DND-41 (cell line): ENCODE measurements around the gene PAFAH1B2.

Experiments used
- ATAC-seq: fragments of 200-7000 bp; cut with Tn5 transposase; 3 replicates; pipeline ENCODE4 v1.9.1; 2021; ENCODE audit warnings: low read depth; ENCODE audit not compliant: insufficient read depth
- DNase-seq: peaks from one replicate; pipeline ENCODE4 v3.0.0-alpha.2; 2020
- H2AFZ ChIP-seq: 2 replicates; pipeline ENCODE4 v1.6.0; 2012; ENCODE audit warnings: low read depth, low read length
- H3K27ac ChIP-seq: 2 replicates; pipeline ENCODE4 v1.5.1; 2012; ENCODE audit warnings: low read length, inconsistent platforms
- H3K27me3 ChIP-seq: fragments of 200-600 bp; sonication (generic); 2 replicates; pipeline ENCODE4 v1.6.0; 2012; ENCODE audit warnings: low read length, mild to moderate bottlenecking, inconsistent platforms; ENCODE audit not compliant: insufficient read depth, poor library complexity
- H3K36me3 ChIP-seq: 2 replicates; pipeline ENCODE4 v1.5.1; 2012; ENCODE audit warnings: low read length, inconsistent platforms; ENCODE audit not compliant: insufficient read depth
- H3K4me1 ChIP-seq: 2 replicates; pipeline ENCODE4 v1.5.1; 2012; ENCODE audit warnings: mild to moderate bottlenecking, low read length; ENCODE audit not compliant: insufficient read depth
- H3K4me2 ChIP-seq: 2 replicates; pipeline ENCODE4 v1.6.0; 2012; ENCODE audit warnings: mild to moderate bottlenecking, moderate library complexity, low read length, inconsistent platforms; ENCODE audit not compliant: insufficient read depth
- H3K4me3 ChIP-seq, 2 experiments: fragments of 200-600 bp in 1 of 2; shearing (Covaris generic) in 1 of 2; 2 replicates each; pipeline ENCODE4 v1.5.1; 2012 to 2016; ENCODE audit warnings: inconsistent platforms in 2 of 2, low read length in 2 of 2, mild to moderate bottlenecking in 2 of 2, low read depth in 1 of 2, moderate library complexity in 1 of 2
- H3K79me2 ChIP-seq: 2 replicates; pipeline ENCODE4 v1.6.0; 2012; ENCODE audit warnings: low read length, inconsistent platforms; ENCODE audit not compliant: insufficient read depth
- H3K9ac ChIP-seq: 2 replicates; pipeline ENCODE4 v1.6.0; 2012; ENCODE audit warnings: low read depth, mild to moderate bottlenecking, inconsistent platforms, low read length, moderate library complexity
- H3K9me3 ChIP-seq: 2 replicates; pipeline ENCODE4 v1.5.1; 2012; ENCODE audit warnings: low read length, moderate library complexity, mild to moderate bottlenecking, inconsistent platforms; ENCODE audit not compliant: insufficient read depth, severe bottlenecking
- H4K20me1 ChIP-seq: 2 replicates; pipeline ENCODE4 v1.6.0; 2012; ENCODE audit warnings: low read length; ENCODE audit not compliant: insufficient read depth
- EZH2 ChIP-seq: IDR thresholded peaks from 3 replicates; pipeline ENCODE4 v1.6.1; 2012; ENCODE audit warnings: borderline replicate concordance, low read depth, mild to moderate bottlenecking, moderate library complexity, low read length, inconsistent platforms; ENCODE audit not compliant: severe bottlenecking
- TF ChIP-seq, protein P1 (sequence below): IDR thresholded peaks from 2 replicates; pipeline ENCODE4 v1.5.1; 2012; ENCODE audit warnings: borderline replicate concordance, low read length, moderate library complexity, mild to moderate bottlenecking; ENCODE audit not compliant: poor library complexity, severe bottlenecking; ENCODE audit errors: extremely low read depth

The PAFAH1B2 gene

GRCh38 chr11:117117681-117118080 is 26.4 kb upstream of the PAFAH1B2 start:
- Histone ChIP-seq H3K27me3 (no peaks in the 10 kb centered on the region), H3K9me3 (no peaks in the 10 kb centered on the region), H4K20me1 (no peaks in the 10 kb centered on the region), H3K9ac (no peak overlapping the region), H3K4me2 (no peak overlapping the region), H3K4me1 (peaks cover 3% of the 10 kb centered on the region), H3K79me2 (no peaks in the 10 kb centered on the region), H3K4me3 (no peak overlapping the region), H3K36me3 (no peaks in the 10 kb centered on the region), H3K27ac (no peak overlapping the region), H2AFZ (no peak overlapping the region)
- ATAC-seq (no peak), DNase-seq (no peak)
- TF ChIP-seq, protein P1, sequence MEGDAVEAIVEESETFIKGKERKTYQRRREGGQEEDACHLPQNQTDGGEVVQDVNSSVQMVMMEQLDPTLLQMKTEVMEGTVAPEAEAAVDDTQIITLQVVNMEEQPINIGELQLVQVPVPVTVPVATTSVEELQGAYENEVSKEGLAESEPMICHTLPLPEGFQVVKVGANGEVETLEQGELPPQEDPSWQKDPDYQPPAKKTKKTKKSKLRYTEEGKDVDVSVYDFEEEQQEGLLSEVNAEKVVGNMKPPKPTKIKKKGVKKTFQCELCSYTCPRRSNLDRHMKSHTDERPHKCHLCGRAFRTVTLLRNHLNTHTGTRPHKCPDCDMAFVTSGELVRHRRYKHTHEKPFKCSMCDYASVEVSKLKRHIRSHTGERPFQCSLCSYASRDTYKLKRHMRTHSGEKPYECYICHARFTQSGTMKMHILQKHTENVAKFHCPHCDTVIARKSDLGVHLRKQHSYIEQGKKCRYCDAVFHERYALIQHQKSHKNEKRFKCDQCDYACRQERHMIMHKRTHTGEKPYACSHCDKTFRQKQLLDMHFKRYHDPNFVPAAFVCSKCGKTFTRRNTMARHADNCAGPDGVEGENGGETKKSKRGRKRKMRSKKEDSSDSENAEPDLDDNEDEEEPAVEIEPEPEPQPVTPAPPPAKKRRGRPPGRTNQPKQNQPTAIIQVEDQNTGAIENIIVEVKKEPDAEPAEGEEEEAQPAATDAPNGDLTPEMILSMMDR: no peak
- TF ChIP-seq EZH2: no peak

GRCh38 chr11:117121176-117121575 is 22.9 kb upstream of the PAFAH1B2 start:
- TF ChIP-seq EZH2: no peak
- TF ChIP-seq, protein P1: no peak
- H4K20me1 ChIP-seq: no peaks in the 10 kb centered on the region
- no peak overlapping the region for H3K27ac ChIP-seq
- no peaks in the 10 kb centered on the region for H3K4me1 ChIP-seq
- ATAC-seq (no peak), DNase-seq (no peak)
- no peak overlapping the region for H3K4me2 ChIP-seq
- H2AFZ ChIP-seq: no peak overlapping the region
- peaks cover 3% of the 10 kb centered on the region for H3K27me3 ChIP-seq
- H3K79me2 ChIP-seq: no peaks in the 10 kb centered on the region
- H3K4me3 ChIP-seq: no peak overlapping the region
- no peak overlapping the region for H3K9ac ChIP-seq
- H3K9me3 ChIP-seq: no peaks in the 10 kb centered on the region
- H3K36me3 ChIP-seq: no peaks in the 10 kb centered on the region

DNA sequence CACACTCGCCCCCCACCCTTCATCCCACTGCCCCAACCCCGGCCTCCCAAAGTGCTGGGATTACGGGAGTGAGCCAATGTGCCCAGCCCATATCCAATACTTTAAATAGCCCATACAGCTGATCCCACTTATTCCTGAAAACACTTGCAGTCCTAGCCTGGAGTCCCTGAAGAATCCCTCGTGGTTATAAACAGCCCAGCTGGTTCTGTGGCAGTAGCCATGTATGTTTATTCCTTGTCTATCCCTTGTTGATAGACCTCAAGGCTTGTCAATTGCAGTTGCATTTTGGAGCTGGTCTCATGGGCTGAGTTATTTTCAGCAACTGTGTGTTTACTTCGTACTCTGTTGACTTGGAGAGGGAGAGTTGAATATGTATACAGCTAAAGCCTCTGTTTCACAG is 21.5 kb upstream of the PAFAH1B2 start:
- no peak overlapping the region for H2AFZ ChIP-seq
- no peaks in the 10 kb centered on the region for H3K9me3 ChIP-seq
- no peak for TF ChIP-seq EZH2
- TF ChIP-seq, protein P1: no peak
- no peak overlapping the region for H3K9ac ChIP-seq
- H3K4me2 ChIP-seq: no peak overlapping the region
- H3K36me3 ChIP-seq: no peaks in the 10 kb centered on the region
- no peak overlapping the region for H3K4me3 ChIP-seq
- ATAC-seq (no peak), DNase-seq (no peak)
- H3K27me3 ChIP-seq: peaks cover 3% of the 10 kb centered on the region
- no peaks in the 10 kb centered on the region for H3K4me1 ChIP-seq
- no peaks in the 10 kb centered on the region for H3K79me2 ChIP-seq
- H3K27ac ChIP-seq: no peak overlapping the region
- H4K20me1 ChIP-seq: no peaks in the 10 kb centered on the region
